ENCODE data around the gene ZMYND8.

DNA sequence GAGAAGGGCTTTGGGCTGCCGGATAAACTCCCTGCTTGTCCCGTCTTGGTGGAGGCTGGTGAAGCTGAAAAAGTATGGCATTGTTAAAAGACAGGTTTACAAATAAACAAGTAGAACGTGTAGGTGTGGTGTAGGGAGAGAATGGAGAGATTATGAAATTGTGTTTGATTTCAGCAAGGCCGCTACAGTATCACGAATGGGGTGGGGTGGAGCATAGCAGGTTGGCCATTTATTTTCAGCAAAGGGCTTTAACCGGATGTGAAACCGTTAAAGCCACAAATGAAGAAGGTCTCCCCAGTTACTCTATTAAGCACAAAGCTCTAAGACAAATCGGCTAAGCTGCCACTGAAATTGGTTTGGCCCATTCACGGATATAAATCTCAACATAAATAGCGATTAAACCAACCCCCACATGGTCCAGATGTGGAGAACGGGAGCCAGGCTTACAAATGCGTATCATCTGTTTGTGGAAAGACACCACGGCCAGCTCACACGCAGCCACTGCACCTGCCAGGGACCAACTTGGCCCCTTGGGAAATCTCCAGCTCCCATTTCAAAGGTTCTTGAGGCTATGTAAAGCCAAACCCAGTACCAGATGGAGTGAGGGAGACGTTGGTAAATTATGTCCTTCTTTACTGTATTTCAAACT lies 94.0 kb downstream of the ZMYND8 start:
- TF ChIP-seq SMARCA5 (IDR thresholded peaks at IDR 0.05) (0 out of 2 replicates have a peak, but pooled peaks have one; percentile 16), TCF7 (IDR thresholded peaks at IDR 0.05; ENCODE audit: borderline replicate concordance) (no peak), HDGF (IDR thresholded peaks at IDR 0.05) (peak; percentile 75)

All from GM12878 (cell line).